ENCODE measurements around the gene TMEM164.

TMEM164 gene

DNA sequence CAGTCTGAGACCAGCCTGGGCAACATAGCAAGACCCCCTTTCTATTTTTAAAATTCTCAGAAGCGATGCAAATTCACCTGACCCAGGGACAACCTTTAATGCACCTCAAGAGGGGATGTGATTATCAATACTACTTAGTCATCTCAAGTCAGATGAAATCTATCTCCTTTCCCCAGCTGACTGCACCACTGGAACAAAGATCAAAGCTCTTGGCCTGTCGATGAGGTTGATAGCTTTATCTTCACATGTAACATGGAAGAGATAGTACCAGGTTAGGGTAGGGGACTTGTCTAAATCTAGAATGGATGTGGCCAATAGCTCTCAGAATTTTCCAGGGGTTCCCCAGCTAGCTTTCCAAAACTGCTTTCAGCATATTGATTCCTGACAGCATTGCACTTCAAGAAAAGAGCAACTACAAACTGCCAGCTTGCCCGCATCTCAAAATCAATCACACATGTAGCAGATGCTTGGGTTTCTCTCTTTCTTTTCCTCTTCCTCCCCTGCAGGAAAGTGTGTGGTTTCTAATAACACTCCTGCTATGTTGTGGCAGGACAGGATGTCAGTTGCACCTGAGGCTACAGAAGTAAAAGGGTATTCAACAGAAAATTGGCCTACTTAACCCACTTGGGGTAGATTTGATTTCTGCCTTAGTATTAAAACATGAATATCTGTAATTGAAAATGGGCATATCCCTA, 12.2 kb upstream of the TMEM164 start:
- peak; percentile 17 for FAIRE-seq
- TF ChIP-seq TAF1 (IDR thresholded peaks at IDR 0.05; ENCODE audit: borderline replicate concordance, low read depth, low read length) (no peak), POLR2AphosphoS5 (IDR thresholded peaks at IDR 0.05; ENCODE audit: low read depth, low read length) (no peak), POLR2A (IDR thresholded peaks at IDR 0.05; ENCODE audit: low read depth, low read length) (no peak)
- DNase-seq (ENCODE audit: insufficient read length) = no peak

- TF ChIP-seq POLR2A (IDR thresholded peaks at IDR 0.05; ENCODE audit: low read depth, low read length) (no peak), TAF1 (IDR thresholded peaks at IDR 0.05; ENCODE audit: borderline replicate concordance, low read depth, low read length) (no peak), POLR2AphosphoS5 (IDR thresholded peaks at IDR 0.05; ENCODE audit: low read depth, low read length) (no peak)
- FAIRE-seq (no peak), DNase-seq (ENCODE audit: insufficient read length) (no peak)
Measured at GRCh38 chrX:109992203-109992602, 10.7 kb upstream of the TMEM164 start.

DNA sequence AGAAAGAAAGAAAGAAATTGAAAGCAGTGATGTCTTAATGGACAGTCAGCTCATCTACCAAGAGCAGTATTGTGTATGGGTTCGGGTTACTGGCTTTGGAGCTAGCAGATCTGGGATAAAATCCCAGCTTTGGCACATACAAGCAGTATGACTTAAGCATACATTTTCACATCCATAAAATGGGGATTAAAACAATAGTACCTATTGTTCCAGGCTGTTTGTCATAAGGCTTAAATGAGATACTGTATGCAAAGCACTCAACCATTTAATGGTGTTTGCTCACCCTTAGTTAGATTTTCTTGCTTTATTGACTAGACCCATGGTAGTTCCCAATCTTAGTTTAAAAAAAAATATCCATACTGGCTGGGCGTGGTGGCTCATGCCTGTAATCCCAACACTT, 7.8 kb upstream of the TMEM164 start:
- TF ChIP-seq POLR2AphosphoS5 (IDR thresholded peaks at IDR 0.05; ENCODE audit: low read depth, low read length) (no peak), TAF1 (IDR thresholded peaks at IDR 0.05; ENCODE audit: borderline replicate concordance, low read depth, low read length) (no peak)
- DNase-seq (ENCODE audit: insufficient read length) = no peak
- FAIRE-seq = no peak

GRCh38 chrX:109997786-109998452, 5.0 kb upstream of the TMEM164 start:
- no peak for TF ChIP-seq TAF1 (IDR thresholded peaks at IDR 0.05; ENCODE audit: borderline replicate concordance, low read depth, low read length)
- no peak for TF ChIP-seq POLR2A (IDR thresholded peaks at IDR 0.05; ENCODE audit: low read depth, low read length)
- TF ChIP-seq POLR2AphosphoS5 (IDR thresholded peaks at IDR 0.05; ENCODE audit: low read depth, low read length) = no peak
- FAIRE-seq = no peak
- DNase-seq (ENCODE audit: insufficient read length) = no peak

GRCh38 chrX:110000000-110000399, 2.9 kb upstream of the TMEM164 start:
- DNase-seq (ENCODE audit: insufficient read length) = no peak
- no peak for TF ChIP-seq POLR2AphosphoS5 (IDR thresholded peaks at IDR 0.05; ENCODE audit: low read depth, low read length)
- TF ChIP-seq TAF1 (IDR thresholded peaks at IDR 0.05; ENCODE audit: borderline replicate concordance, low read depth, low read length) = no peak
- no peak for TF ChIP-seq POLR2A (IDR thresholded peaks at IDR 0.05; ENCODE audit: low read depth, low read length)
- no peak for FAIRE-seq

DNA sequence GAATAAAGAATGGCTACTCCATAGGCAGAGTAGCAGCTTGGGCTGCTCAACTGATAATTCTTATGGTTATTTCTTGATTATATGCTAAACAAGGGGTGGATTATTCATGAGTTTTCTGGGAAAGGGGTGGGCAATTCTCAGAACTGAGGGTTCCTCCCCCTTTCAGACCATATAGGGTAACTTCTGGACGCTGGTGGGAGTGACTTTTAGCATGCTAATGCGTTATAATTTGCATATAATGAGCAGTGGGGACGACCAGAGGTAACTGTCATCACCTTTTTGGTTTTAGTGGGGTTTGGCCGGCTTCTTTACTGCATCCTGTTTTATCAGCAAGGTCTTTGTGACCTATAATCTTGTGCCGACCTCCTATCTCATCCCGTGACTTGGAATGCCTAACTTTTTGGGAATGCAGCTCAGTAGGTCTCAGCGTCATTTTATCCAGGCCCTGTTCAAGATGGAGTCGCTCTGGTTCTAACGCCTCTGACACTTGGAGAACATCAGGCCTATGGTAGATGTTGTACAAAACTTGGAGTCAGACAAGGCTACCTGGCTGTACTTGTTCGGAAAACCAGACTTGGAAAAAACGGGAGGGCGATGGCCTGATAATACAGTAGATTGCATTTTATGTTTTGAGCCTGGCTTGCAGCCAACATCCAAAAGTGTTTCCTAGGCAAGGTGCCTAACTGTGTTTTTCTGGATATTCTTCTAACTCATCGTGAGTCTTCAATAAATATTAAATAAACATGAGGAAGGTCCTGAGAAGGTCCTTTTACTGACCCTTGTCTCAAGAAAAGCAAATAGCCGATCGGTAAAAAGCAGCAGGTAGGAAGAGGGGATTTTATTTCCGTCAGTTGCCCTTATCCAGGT, 1.8 kb upstream of the TMEM164 start:
- DNase-seq (ENCODE audit: insufficient read length) = no peak
- no peak for FAIRE-seq
- TF ChIP-seq POLR2A (IDR thresholded peaks at IDR 0.05; ENCODE audit: low read depth, low read length) (no peak), POLR2AphosphoS5 (IDR thresholded peaks at IDR 0.05; ENCODE audit: low read depth, low read length) (no peak), TAF1 (IDR thresholded peaks at IDR 0.05; ENCODE audit: borderline replicate concordance, low read depth, low read length) (no peak)

GRCh38 chrX:110001740-110002299, 1.1 kb upstream of the TMEM164 start:
- TF ChIP-seq POLR2AphosphoS5 (IDR thresholded peaks at IDR 0.05; ENCODE audit: low read depth, low read length) (no peak), POLR2A (IDR thresholded peaks at IDR 0.05; ENCODE audit: low read depth, low read length) (no peak), TAF1 (IDR thresholded peaks at IDR 0.05; ENCODE audit: borderline replicate concordance, low read depth, low read length) (no peak)
- peak; percentile 5 for FAIRE-seq
- no peak for DNase-seq (ENCODE audit: insufficient read length)

- TF ChIP-seq TAF1 (IDR thresholded peaks at IDR 0.05; ENCODE audit: borderline replicate concordance, low read depth, low read length) = no peak
- no peak for TF ChIP-seq POLR2AphosphoS5 (IDR thresholded peaks at IDR 0.05; ENCODE audit: low read depth, low read length)
- TF ChIP-seq POLR2A (IDR thresholded peaks at IDR 0.05; ENCODE audit: low read depth, low read length) = no peak
- peak; percentile 23 for DNase-seq (ENCODE audit: insufficient read length)
- FAIRE-seq = no peak
Measured at GRCh38 chrX:110003167-110004156, 548 bp downstream of the TMEM164 start.

- DNase-seq (ENCODE audit: insufficient read length) (no peak), FAIRE-seq (no peak)
- TF ChIP-seq TAF1 (IDR thresholded peaks at IDR 0.05; ENCODE audit: borderline replicate concordance, low read depth, low read length) (no peak), POLR2AphosphoS5 (IDR thresholded peaks at IDR 0.05; ENCODE audit: low read depth, low read length) (no peak), POLR2A (IDR thresholded peaks at IDR 0.05; ENCODE audit: low read depth, low read length) (no peak)
Measured at GRCh38 chrX:110004215-110004614, 1.3 kb downstream of the TMEM164 start.

GRCh38 chrX:110004731-110005369, 1.9 kb downstream of the TMEM164 start:
- TF ChIP-seq TAF1 (IDR thresholded peaks at IDR 0.05; ENCODE audit: borderline replicate concordance, low read depth, low read length) = no peak
- no peak for TF ChIP-seq POLR2A (IDR thresholded peaks at IDR 0.05; ENCODE audit: low read depth, low read length)
- TF ChIP-seq POLR2AphosphoS5 (IDR thresholded peaks at IDR 0.05; ENCODE audit: low read depth, low read length) = no peak
- DNase-seq (ENCODE audit: insufficient read length) = no peak
- FAIRE-seq = no peak

Measured in GM12892 (cell line).